Muscle of leg (tissue), 16 donors: ENCODE data around the gene ZNF285. TPM values are rescaled to one million over a fixed set of nuclear protein-coding genes. Genes with fewer than 3 reads are reported as not detected.
A peak's percentile ranks its signal among the peaks of the same experiment; 100 is the strongest.
"Not testable (repeated sequence)": the region's sequence is repeated elsewhere in the genome, so short reads cannot be mapped to it uniquely, and the experiment has no call there.

ENCODE experiments used
- DNase-seq: peaks from one replicate; pipeline ENCODE4 v3.0.0; 2013
- H3K27ac ChIP-seq: one replicate; pipeline ENCODE4 v1.5.1; 2013; ENCODE audit warnings: mild to moderate bottlenecking, low read length, control low read depth
- H3K27me3 ChIP-seq: one replicate; pipeline ENCODE4 v1.6.1; 2013; ENCODE audit warnings: low read length; ENCODE audit not compliant: control insufficient read depth, insufficient read depth
- H3K36me3 ChIP-seq: one replicate; pipeline ENCODE4 v1.6.1; 2013; ENCODE audit warnings: low read length; ENCODE audit not compliant: control insufficient read depth, insufficient read depth
- H3K4me1 ChIP-seq: one replicate; pipeline ENCODE4 v1.6.1; 2013; ENCODE audit warnings: low read length; ENCODE audit not compliant: control insufficient read depth, insufficient read depth
- H3K4me3 ChIP-seq: one replicate; pipeline ENCODE4 v1.5.1; 2013; ENCODE audit warnings: low read length, control low read depth
- H3K9me3 ChIP-seq: replicated peaks from 2 replicates; pipeline ENCODE4 v1.6.1; 2013; ENCODE audit warnings: low read depth, low read length; ENCODE audit not compliant: control insufficient read depth
- WGBS: methylation state at CpG from one replicate; pipeline ENCODE4 v1.1.5; 2013; ENCODE audit warnings: missing lambda C conversion rate; ENCODE audit not compliant: insufficient coverage; 5-methylcytosine and 5-hydroxymethylcytosine counted together
- long read RNA-seq, 11 donors: transcript quantifications; one replicate each; lab custom pipeline, GENCODE V29; 2026
- polyA plus RNA-seq, 8 donors: library from polyadenylated mRNA; unstranded; fragments of 120-200 nt; gene quantifications; one replicate each; pipeline versions ENCODE4 v1.2.1 to v1.2.3, GENCODE V29; 2013; ENCODE audit warnings: inconsistent platforms in 1 of 8, low replicate concordance in 1 of 8; ENCODE audit not compliant: insufficient read length in 8 of 8, insufficient read depth in 1 of 8
- total RNA-seq: library from RNA; stranded (reverse); fragments of 120-200 nt; gene quantifications from one replicate; pipeline ENCODE4 v1.2.4, GENCODE V29; 2013

The ZNF285 gene
- total RNA-seq: 7.2 TPM
- 1 to 10 TPM; 3.5 to 6.8 (median 4.4) TPM for polyA plus RNA-seq
- long read RNA-seq, donor 1: 0 reads
- long read RNA-seq, donor 2: 0 reads
- long read RNA-seq, donor 3, full-length matches to known transcripts: 2 of 2 reads
- long read RNA-seq, donor 3, partial matches to known transcripts: 0 of 2 reads
- long read RNA-seq, donor 3, other reads (novel, unspliced or antisense): 0 of 2 reads
- long read RNA-seq, donor 4: 0 reads
- long read RNA-seq, donor 5, full-length matches to known transcripts: 1 of 1 reads
- long read RNA-seq, donor 5, partial matches to known transcripts: 0 of 1 reads
- long read RNA-seq, donor 5, other reads (novel, unspliced or antisense): 0 of 1 reads
- long read RNA-seq, donor 6: 0 reads
- long read RNA-seq, donor 7, full-length matches to known transcripts: 2 of 2 reads
- long read RNA-seq, donor 7, partial matches to known transcripts: 0 of 2 reads
- long read RNA-seq, donor 7, other reads (novel, unspliced or antisense): 0 of 2 reads
- long read RNA-seq, donor 8: 0 reads
- long read RNA-seq, donor 9, full-length matches to known transcripts: 1 of 1 reads
- long read RNA-seq, donor 9, partial matches to known transcripts: 0 of 1 reads
- long read RNA-seq, donor 9, other reads (novel, unspliced or antisense): 0 of 1 reads
- long read RNA-seq, donor 10, full-length matches to known transcripts: 2 of 2 reads
- long read RNA-seq, donor 10, partial matches to known transcripts: 0 of 2 reads
- long read RNA-seq, donor 10, other reads (novel, unspliced or antisense): 0 of 2 reads
- long read RNA-seq, donor 11: 0 reads

DNA sequence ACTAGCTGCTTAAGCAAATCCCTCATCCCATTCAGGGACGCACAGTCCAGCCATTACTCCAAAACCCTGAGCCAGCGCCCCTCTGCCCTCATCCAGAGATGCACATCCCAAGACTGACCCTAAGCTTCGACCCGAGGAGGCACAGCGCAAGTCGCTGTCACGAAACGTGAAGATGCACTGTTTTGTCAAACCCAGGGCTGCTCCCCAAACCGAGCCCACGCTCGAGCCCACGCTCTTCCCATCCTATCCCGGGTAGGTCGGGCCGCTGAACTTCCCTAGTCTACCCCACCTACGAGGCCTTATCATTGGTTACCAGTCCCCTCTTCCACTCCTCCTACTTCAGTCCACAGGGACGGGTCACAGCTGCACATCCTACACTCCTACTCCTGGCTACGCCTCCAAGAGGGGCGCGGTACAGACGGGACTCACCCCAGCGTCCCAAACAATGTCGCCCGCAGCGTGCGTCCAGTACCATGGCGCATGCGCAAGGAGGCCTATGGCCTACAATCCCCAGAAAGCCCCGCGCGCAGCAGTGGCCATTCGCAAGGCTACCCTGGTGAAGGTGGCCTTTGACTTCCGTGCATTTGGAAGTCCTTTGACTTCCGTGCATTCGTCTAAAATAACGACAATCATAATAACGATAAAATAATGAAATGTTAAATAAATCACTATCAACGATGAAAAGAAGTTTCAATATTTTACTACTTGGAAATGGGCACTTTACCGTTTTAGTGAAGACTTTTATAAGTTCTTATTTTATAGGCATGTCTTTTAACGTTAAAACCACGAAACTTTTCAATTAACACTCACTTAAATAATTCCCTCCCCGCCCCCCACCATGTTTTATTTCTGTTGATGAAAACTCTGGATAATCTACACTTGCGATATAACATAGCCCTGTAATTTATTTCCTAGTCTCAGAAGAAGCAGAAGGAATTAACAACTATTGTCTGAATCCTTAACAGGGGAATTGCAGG lies at the start of gene ZNF285:
TSS of gene ZNF285 (minus strand) at position 470 of the 977 bp plus-strand sequence. CDS start 4,395 bp downstream, outside the sequence.
- H3K4me3 ChIP-seq: peak within 1 kb of the TSS; percentile 54
- WGBS: under 1% methylated on average over 28 of the region's 43 CpGs
- peaks cover 3% of the 10 kb centered on the region for H3K4me1 ChIP-seq
- peak; percentile 99 for DNase-seq
- H3K27me3 ChIP-seq: no peaks in the 10 kb centered on the region
- peak within 1 kb of the TSS; percentile 77 for H3K27ac ChIP-seq
- peaks cover 3% of the 10 kb centered on the region for H3K36me3 ChIP-seq
- H3K9me3 ChIP-seq: no peaks in the 10 kb centered on the region

DNA sequence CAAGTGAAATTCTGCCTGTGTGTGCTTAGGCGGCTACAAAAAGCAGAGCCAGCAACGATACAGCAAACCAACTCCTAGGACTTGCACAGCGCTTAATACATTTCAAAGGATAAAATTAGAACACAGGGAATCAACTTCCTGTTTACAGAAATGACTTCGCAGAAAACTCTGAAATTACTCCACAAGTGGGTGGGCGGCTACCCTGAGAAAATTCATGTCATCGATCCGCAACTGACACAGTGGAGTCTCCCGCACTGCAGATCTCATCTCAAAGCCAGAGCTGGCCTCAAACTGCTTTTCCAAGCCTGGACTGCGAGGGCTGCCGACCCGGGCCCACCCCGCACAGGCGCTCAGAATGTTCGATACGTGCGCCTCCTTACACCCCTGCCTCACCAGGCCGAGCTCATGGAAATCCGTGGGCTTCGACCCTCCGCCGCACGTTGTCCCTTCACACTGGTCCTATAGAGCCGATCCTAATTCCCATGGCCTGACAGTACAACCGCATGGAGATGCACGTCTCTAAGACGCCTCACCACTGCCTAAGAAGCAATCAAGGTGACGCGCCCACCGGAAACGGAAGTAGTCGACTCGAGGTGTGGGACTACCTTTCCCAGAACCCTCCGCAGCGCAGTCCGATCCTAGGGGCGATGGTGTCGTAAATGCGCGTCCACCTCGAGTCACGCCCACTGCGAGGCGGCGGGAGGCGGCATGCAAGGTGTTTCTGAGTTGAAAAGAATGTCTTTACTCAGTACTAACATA lies 46.7 kb upstream of the ZNF285 start, which contains the start of gene ZNF229:
TSS of gene ZNF229 (minus strand) at position 557 of the 759 bp plus-strand sequence. CDS start 5,625 bp downstream, outside the sequence.
- DNase-seq: peak; percentile 94
- no peaks in the 10 kb centered on the region for H3K27me3 ChIP-seq
- peak within 1 kb of the TSS; percentile 59 for H3K27ac ChIP-seq
- peak within 1 kb of the TSS; percentile 65 for H3K4me3 ChIP-seq
- peaks cover 42% of the 10 kb centered on the region for H3K9me3 ChIP-seq
- H3K4me1 ChIP-seq: peaks cover 5% of the 10 kb centered on the region
- WGBS: 5% methylated on average over 33 of the region's 45 CpGs
- H3K36me3 ChIP-seq: peaks cover 30% of the 10 kb centered on the region

DNA sequence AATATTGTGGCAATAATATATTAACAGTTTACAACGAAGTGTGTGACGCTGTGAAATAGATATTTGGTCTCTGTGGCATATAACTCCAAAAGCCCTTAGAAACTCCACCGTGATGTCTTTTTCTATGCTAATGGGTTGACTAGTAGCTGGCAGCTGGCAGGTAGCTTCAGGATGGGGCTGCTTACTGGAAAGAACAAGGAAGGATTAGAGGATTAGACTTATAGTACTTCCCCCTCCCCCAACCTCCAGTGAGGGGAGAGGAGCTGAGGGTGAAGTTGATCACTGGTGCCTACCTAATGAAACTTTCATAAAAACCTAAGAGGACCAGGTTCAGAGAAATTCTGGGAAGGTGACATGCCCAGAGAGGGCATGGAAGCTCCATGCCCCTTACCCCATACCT lies 37.0 kb upstream of the ZNF285 start:
- H3K4me3 ChIP-seq: no peak overlapping the region
- peaks cover 26% of the 10 kb centered on the region for H3K36me3 ChIP-seq
- H3K9me3 ChIP-seq: peaks cover 32% of the 10 kb centered on the region
- no peak for DNase-seq
- no peak overlapping the region for H3K27ac ChIP-seq
- H3K4me1 ChIP-seq: no peaks in the 10 kb centered on the region
- H3K27me3 ChIP-seq: no peaks in the 10 kb centered on the region
- WGBS: no CpG with 5 or more reads among the region's 3 CpGs

DNA sequence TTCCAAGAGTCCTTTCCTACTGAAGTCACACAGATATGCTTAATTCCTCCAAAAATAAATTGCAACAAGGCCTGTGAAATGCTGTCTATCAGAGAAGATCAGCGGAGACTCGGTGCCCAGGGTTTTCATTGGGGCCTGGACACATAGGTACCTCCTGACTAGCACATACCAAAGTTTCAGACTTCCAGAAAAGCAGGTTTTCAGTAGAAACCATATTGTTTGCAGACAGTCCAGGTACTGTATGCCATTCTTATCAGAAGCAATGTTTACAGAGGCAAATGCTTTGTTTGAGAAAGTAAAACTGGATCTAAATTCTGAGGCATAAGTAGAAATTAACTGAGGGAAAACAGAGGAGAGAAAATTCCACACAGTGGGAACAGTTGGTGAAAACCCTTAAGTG lies 34.0 kb upstream of the ZNF285 start:
- Histone ChIP-seq H3K27me3 (no peaks in the 10 kb centered on the region), H3K4me1 (no peaks in the 10 kb centered on the region), H3K4me3 (no peak overlapping the region), H3K36me3 (peaks cover 33% of the 10 kb centered on the region), H3K27ac (no peak overlapping the region), H3K9me3 (peaks cover 49% of the 10 kb centered on the region)
- WGBS: 94% methylated on average over 2 of the region's 2 CpGs
- DNase-seq: no peak

DNA sequence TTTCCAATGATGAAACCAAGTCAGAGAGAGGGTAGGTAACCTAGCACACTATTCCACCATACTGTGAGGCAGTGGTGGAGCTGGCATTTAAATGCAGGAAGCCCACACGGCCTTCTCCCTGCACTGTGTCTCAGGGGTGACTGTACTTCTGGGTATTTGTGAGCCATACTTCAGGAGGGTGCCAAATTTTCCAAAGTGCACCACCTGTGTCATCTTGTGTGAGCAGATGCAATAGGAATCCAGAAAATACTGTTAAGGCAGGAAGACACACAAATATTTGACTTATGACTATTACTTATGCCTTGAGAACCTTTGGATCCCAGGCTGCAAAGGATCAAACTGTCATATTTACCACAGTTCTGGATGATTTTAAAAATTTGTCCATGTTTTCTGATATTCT lies 29.5 kb upstream of the ZNF285 start:
- Histone ChIP-seq H3K4me1 (no peaks in the 10 kb centered on the region), H3K27me3 (no peaks in the 10 kb centered on the region), H3K27ac (no peak overlapping the region), H3K4me3 (no peak overlapping the region), H3K9me3 (peaks cover 79% of the 10 kb centered on the region), H3K36me3 (peaks cover 45% of the 10 kb centered on the region)
- WGBS: no CpG with 5 or more reads among the region's 1 CpG
- DNase-seq: no peak

DNA sequence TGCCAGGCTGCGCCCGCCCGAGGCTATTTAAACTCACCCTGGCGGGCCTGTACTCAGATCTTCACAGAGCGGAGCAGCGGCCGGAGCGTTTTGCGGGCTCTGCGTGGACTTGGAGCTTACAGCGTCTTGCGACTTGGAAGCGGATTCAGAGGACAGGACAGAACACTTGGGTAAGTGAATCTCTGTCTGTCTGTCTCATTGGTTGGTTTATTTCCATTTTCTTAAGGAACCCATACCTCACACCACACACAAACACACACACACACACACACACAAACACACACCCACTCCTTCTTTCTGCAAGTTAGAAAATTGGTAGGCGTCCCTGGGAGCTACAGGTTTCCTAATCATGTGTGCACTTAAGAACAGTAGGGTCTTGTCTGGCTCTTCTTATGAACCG lies 14.1 kb upstream of the ZNF285 start:
- not testable (repeated sequence) for H3K27me3 ChIP-seq, DNase-seq, H3K4me3 ChIP-seq, H3K27ac ChIP-seq, H3K9me3 ChIP-seq, H3K36me3 ChIP-seq, H3K4me1 ChIP-seq
- 71% methylated on average over 1 of the region's 15 CpGs for WGBS

DNA sequence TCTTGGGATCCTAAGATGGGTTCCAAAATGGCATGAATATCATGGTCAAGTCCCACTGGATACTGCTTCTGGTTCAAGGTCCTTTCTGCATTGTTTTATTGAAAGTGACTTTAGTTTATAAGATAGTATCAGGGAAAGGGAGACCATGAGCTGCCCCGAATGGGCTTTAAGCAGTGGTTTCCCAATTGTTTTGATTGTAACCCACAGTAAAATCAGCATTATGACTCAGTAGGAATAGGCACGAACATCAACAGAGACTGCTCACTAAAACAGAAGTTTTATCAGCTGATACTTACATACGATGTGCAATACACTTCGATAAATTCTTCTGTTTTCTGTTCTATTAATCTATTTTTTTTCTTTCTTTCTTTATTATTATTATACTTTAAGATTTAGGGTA lies 12.1 kb downstream of the ZNF285 start:
- peaks cover 15% of the 10 kb centered on the region for H3K36me3 ChIP-seq
- not testable (repeated sequence) for H3K4me3 ChIP-seq, H3K4me1 ChIP-seq, H3K27ac ChIP-seq, H3K27me3 ChIP-seq, DNase-seq, H3K9me3 ChIP-seq
- no CpG with 5 or more reads among the region's 4 CpGs for WGBS

DNA sequence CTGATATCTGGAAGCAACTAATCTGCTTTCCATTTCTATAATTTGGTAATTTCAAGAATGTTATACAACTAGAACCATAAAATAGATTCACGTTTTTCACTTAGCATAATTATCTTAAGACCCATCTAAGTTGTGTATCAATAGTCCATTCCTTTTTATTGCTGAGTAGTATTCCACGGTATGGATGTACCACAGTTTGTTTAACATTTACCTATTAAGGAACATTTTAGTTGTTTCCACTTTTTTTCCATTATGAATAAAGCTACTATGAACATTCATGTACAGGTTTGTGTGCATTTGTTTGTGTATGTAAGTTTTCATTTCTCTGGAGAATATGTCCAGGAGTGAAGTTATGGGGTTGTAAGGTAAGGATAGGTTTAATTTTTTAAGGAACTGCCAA lies 26.6 kb downstream of the ZNF285 start:
- Histone ChIP-seq H3K9me3 (peaks cover 4% of the 10 kb centered on the region), H3K27ac (no peak overlapping the region), H3K4me3 (no peak overlapping the region), H3K36me3 (no peaks in the 10 kb centered on the region), H3K27me3 (no peaks in the 10 kb centered on the region), H3K4me1 (no peaks in the 10 kb centered on the region)
- DNase-seq: no peak
- no CpG with 5 or more reads among the region's 2 CpGs for WGBS

DNA sequence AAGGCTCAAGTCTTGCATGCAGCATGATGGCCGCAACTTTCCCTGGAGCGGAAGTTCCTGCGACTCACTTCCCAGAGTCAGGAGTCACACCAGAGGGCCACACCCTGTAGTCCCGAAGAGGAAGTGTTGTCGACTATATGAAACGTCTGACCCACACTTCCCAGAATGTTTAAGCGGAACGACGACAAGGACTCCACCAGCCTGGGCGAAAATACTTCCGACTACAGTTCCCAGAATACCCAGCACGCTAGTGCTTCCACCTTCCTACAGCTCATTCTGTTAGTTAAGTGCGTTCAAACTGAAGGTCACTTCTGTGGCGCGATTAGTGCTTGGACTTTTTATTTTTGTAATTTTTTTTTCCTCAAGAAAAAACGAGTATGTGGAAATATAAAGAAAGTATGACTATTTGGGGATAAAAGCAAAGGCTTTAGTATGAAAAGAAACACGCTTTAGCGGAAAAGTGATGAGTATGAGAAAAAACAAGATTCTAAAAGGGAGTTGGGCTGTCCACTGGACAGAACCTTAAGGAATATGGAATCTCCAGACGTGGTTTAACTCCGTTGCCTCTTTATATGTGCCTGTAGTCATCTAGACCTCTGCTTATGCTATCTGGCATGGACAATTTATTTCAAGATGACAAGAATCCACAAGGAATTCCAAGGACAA lies 29.5 kb downstream of the ZNF285 start:
- Histone ChIP-seq H3K9me3 (peaks cover 2% of the 10 kb centered on the region), H3K27ac (no peak overlapping the region), H3K27me3 (no peaks in the 10 kb centered on the region), H3K4me3 (no peak overlapping the region), H3K36me3 (no peaks in the 10 kb centered on the region), H3K4me1 (no peaks in the 10 kb centered on the region)
- WGBS: 68% methylated on average over 15 of the region's 20 CpGs
- no peak for DNase-seq
